Right lung (tissue), 5 donors: ENCODE measurements around the gene MCEE. TPM values are rescaled to one million over a fixed set of nuclear protein-coding genes. Genes with fewer than 3 reads are reported as not detected.

Experiments used
- polyA plus RNA-seq, 5 donors: library from polyadenylated mRNA; unstranded; fragments of 120-200 nt; gene quantifications; one replicate each; pipeline versions ENCODE4 v1.2.1 to v1.2.3, GENCODE V29; 2013; ENCODE audit warnings: inconsistent platforms in 1 of 5, low replicate concordance in 1 of 5; ENCODE audit not compliant: insufficient read length in 5 of 5, insufficient read depth in 1 of 5

Gene MCEE
- polyA plus RNA-seq, 5 donors, result 23.9 to 31.5 (median 28.8) TPM

Other genes starting within 250 kb of the MCEE start
- 1 to 10 TPM in 4 of 5 donors, under 1 TPM in 1; 0.90 to 2.4 (median 1.4) TPM for gene VAX2, start 229.7 kb downstream of the MCEE start, polyA plus RNA-seq
- gene ATP6V1B1, start 194.3 kb downstream of the MCEE start, polyA plus RNA-seq, result 1 to 10 TPM; 3.0 to 5.8 (median 3.6) TPM
- gene ANKRD53, start 151.6 kb downstream of the MCEE start, polyA plus RNA-seq, result 1 to 10 TPM; 1.6 to 4.3 (median 2.5) TPM
- 10 to 100 TPM; 50.9 to 63.9 (median 56.9) TPM for gene TEX261, start 135.4 kb downstream of the MCEE start, polyA plus RNA-seq
- 100 to 1,000 TPM in 3 of 5 donors, 10 to 100 TPM in 2; 83.3 to 111 (median 102) TPM for gene NAGK, start 61.6 kb downstream of the MCEE start, polyA plus RNA-seq
- gene MPHOSPH10, start 405 bp upstream of the MCEE start, polyA plus RNA-seq, result 10 to 100 TPM; 45.2 to 57.9 (median 48.1) TPM
- 10 to 100 TPM in 2 of 5 donors, 1 to 10 TPM in 3; 7.4 to 10.8 (median 9.9) TPM for gene PAIP2B, start 96.9 kb upstream of the MCEE start, polyA plus RNA-seq
- gene ZNF638, start 201.6 kb upstream of the MCEE start, polyA plus RNA-seq, result 100 to 1,000 TPM; 184 to 264 (median 246) TPM